Endothelial cell of umbilical vein (primary cell): ENCODE measurements around the gene ANP32B. TPM values are rescaled to one million over a fixed set of nuclear protein-coding genes. Genes with fewer than 3 reads are reported as not detected.

ENCODE experiments used
- BruUV-seq: library from RNA; stranded (reverse); fragments of 400-500 nt; replicated peaks from 2 replicates; lab custom pipeline; 2021; lab: Mats Ljungman, UMichigan
- CTCF ChIA-PET: fragments of 300-600, 350-600 bp; sonication (Branson Sonifier 250); formaldehyde crosslinking; loops from one replicate; lab custom pipeline; 2021; ENCODE audit warnings: antibody characterized with exemption, inconsistent platforms; lab: Charles Lee
- POLR2A ChIA-PET: fragments of 300-600, 350-600 bp; sonication (Branson Sonifier 250); formaldehyde crosslinking; loops from one replicate; lab custom pipeline; 2021; ENCODE audit warnings: antibody characterized with exemption, inconsistent platforms; lab: Charles Lee
- DNase-seq: peaks from one replicate; pipeline ENCODE4 v3.0.0-alpha.2; 2011; ENCODE audit warnings: low read depth, low spot score
- FAIRE-seq: peaks from 2 replicates; lab custom pipeline; 2011; peaks lifted over from hg19 to GRCh38; lab: Jason Lieb, UNC
- H2AFZ ChIP-seq: 2 replicates; pipeline ENCODE4 v1.6.0; 2012; ENCODE audit warnings: low read depth, low read length, control low read depth, inconsistent platforms
- H3K27ac ChIP-seq: 2 replicates; pipeline ENCODE4 v1.5.1; 2011; ENCODE audit warnings: low read depth, mild to moderate bottlenecking, control low read depth, low read length, moderate library complexity; ENCODE audit not compliant: insufficient read depth
- H3K27me3 ChIP-seq, 2 experiments: 2 replicates each; pipeline versions ENCODE4 v1.6.0 to v1.6.1; 2011; ENCODE audit warnings: low read length in 2 of 2, mixed read lengths in 1 of 2; ENCODE audit not compliant: control insufficient read depth in 2 of 2, insufficient read depth in 2 of 2
- H3K36me3 ChIP-seq, 2 experiments: 2 replicates in 1 of 2; 3 replicates in 1 of 2; pipeline ENCODE4 v1.5.1; 2011; ENCODE audit warnings: low read length in 2 of 2, mild to moderate bottlenecking in 1 of 2, moderate library complexity in 1 of 2; ENCODE audit not compliant: control insufficient read depth in 2 of 2, insufficient read depth in 2 of 2; ENCODE audit errors: extremely low read depth in 1 of 2
- H3K4me1 ChIP-seq: 3 replicates; pipeline ENCODE4 v1.5.1; 2011; ENCODE audit warnings: mild to moderate bottlenecking, low read length; ENCODE audit not compliant: control insufficient read depth, insufficient read depth; ENCODE audit errors: extremely low read depth
- H3K4me2 ChIP-seq: 2 replicates; pipeline ENCODE4 v1.6.1; 2011; ENCODE audit warnings: low read length, control low read depth, mixed read lengths; ENCODE audit not compliant: insufficient read depth
- H3K4me3 ChIP-seq, 3 experiments: fragments of 200-600 bp in 1 of 3; sonication (generic), shearing (Covaris generic) in 1 of 3; replicated peaks in 1 of 3; 2 replicates each; pipeline ENCODE4 v1.5.1; 2011 to 2016; ENCODE audit warnings: control low read depth in 3 of 3, low read length in 3 of 3, mild to moderate bottlenecking in 2 of 3, inconsistent platforms in 1 of 3, low read depth in 1 of 3, moderate library complexity in 1 of 3; ENCODE audit not compliant: insufficient read depth in 1 of 3
- H3K79me2 ChIP-seq: 2 replicates; pipeline ENCODE4 v1.6.0; 2012; ENCODE audit warnings: low read length, inconsistent platforms; ENCODE audit not compliant: control insufficient read depth, insufficient read depth
- H3K9ac ChIP-seq: replicated peaks from 2 replicates; pipeline ENCODE3; 2011; ENCODE audit warnings: low read length, control low read depth; ENCODE audit not compliant: insufficient read depth; ENCODE audit errors: extremely low read depth
- H3K9me1 ChIP-seq: replicated peaks from 3 replicates; pipeline ENCODE4 v1.6.0; 2011; ENCODE audit warnings: mild to moderate bottlenecking, low read length; ENCODE audit not compliant: control insufficient read depth, insufficient read depth; ENCODE audit errors: extremely low read depth
- H3K9me3 ChIP-seq: replicated peaks from 2 replicates; pipeline ENCODE4 v1.5.1; 2012; ENCODE audit warnings: low read length, inconsistent platforms; ENCODE audit not compliant: control insufficient read depth, insufficient read depth
- H4K20me1 ChIP-seq: replicated peaks from 2 replicates; pipeline ENCODE3; 2011; ENCODE audit warnings: mild to moderate bottlenecking, low read length; ENCODE audit not compliant: control insufficient read depth, insufficient read depth; ENCODE audit errors: extremely low read depth
- EZH2 ChIP-seq: IDR thresholded peaks from 2 replicates; pipeline ENCODE4 v1.6.1; 2012; ENCODE audit warnings: borderline replicate concordance, low read depth, mild to moderate bottlenecking, moderate library complexity, low read length, inconsistent platforms; ENCODE audit not compliant: severe bottlenecking
- FOS ChIP-seq: IDR thresholded peaks from 2 replicates; pipeline ENCODE4 v1.6.1; 2011; ENCODE audit warnings: mild to moderate bottlenecking, low read length, moderate library complexity, borderline replicate concordance; ENCODE audit not compliant: insufficient read depth
- GATA2 ChIP-seq: IDR thresholded peaks from 2 replicates; pipeline ENCODE4 v1.7.0; 2011; ENCODE audit warnings: low read depth, mild to moderate bottlenecking, moderate library complexity, mixed read lengths, low read length; ENCODE audit not compliant: insufficient read length, insufficient read depth
- JUN ChIP-seq: IDR thresholded peaks from 2 replicates; pipeline ENCODE4 v1.6.1; 2011; ENCODE audit warnings: borderline replicate concordance, low read depth; ENCODE audit not compliant: insufficient read length, insufficient read depth
- MAX ChIP-seq: IDR thresholded peaks from 2 replicates; pipeline ENCODE4 v1.6.1; 2011; ENCODE audit not compliant: insufficient read depth, insufficient read length
- MYC ChIP-seq: IDR thresholded peaks from one replicate; pipeline ENCODE4 v1.6.1; 2011; ENCODE audit warnings: mild to moderate bottlenecking, low read depth, low read length
- POLR2A ChIP-seq: IDR thresholded peaks from 2 replicates; pipeline ENCODE4 v1.6.1; 2012; ENCODE audit warnings: low read depth, mild to moderate bottlenecking, control low read depth, low read length
- POLR2AphosphoS5 ChIP-seq: IDR thresholded peaks from 2 replicates; pipeline ENCODE4 v1.6.1; 2012; ENCODE audit warnings: low read depth, mild to moderate bottlenecking, control low read depth, low read length, moderate library complexity; ENCODE audit not compliant: insufficient read depth
- dilution Hi-C: fragments of 300-500 bp; cut with MboI; formaldehyde crosslinking; loops from one replicate; pipeline ENCODE4 v1.15.0; 2019; ENCODE audit warnings: low sequenced_read_pairs; ENCODE audit not compliant: extremely low pct_ligation_motif_present
- intact Hi-C: fragments of 100-400 bp; cut with micrococcal nuclease; formaldehyde crosslinking; loops from one replicate; pipeline ENCODE4 v1.10.0; 2022
- polyA plus RNA-seq, 4 experiments: library from polyadenylated mRNA; depleted of rRNA in 3 of 4; stranded (reverse) in 3 of 4; unstranded in 1 of 4; fragments of >200 nt; gene quantifications; 2 replicates each; pipeline versions ENCODE4 v1.2.1 to v1.2.3, GENCODE V29; 2011 to 2012; ENCODE audit warnings: missing spikeins in 1 of 4
- total RNA-seq: library from RNA; stranded (reverse); gene quantifications from 2 replicates; pipeline ENCODE4 v1.2.3, GENCODE V29; 2021
- TF ChIP-seq, protein P1 (sequence below), 2 donors: IDR thresholded peaks; 1 replicate in 1 of 2; 2 replicates in 1 of 2; pipeline ENCODE4 v1.5.1; 2011; ENCODE audit warnings: low read length in 2 of 2, mild to moderate bottlenecking in 2 of 2, moderate library complexity in 2 of 2, control low read depth in 1 of 2, inconsistent platforms in 1 of 2, low read depth in 1 of 2; ENCODE audit not compliant: insufficient read depth in 1 of 2; ENCODE audit errors: extremely low read depth in 1 of 2

Gene ANP32B
- total and polyA plus RNA-seq, 2 donors (not counting 3 experiments of a cell fraction or from before 2014, with no cell fraction given): 13.9 to 173 TPM

- Histone ChIP-seq H3K4me1 (no peaks in the 10 kb centered on the region), H2AFZ (no peak overlapping the region), H3K4me3 (no peak overlapping the region), H4K20me1 (no peaks in the 10 kb centered on the region), H3K27ac (no peak overlapping the region), H3K9ac (no peak overlapping the region), H3K4me2 (no peak overlapping the region), H3K36me3 (no peaks in the 10 kb centered on the region), H3K79me2 (no peaks in the 10 kb centered on the region), H3K27me3 (peaks cover 0 to 2% of the 10 kb centered on the region in 2 experiments), H3K9me1 (no peaks in the 10 kb centered on the region), H3K9me3 (no peaks in the 10 kb centered on the region)
- dilution Hi-C loops (no loop called here), intact Hi-C loops (no loop called here)
- ChIA-PET POLR2A (interaction anchor here (1.0 kb wide), 1 partner anchor 10 kb away, joined by 3 read pairs; the partner anchor contains the start of gene NANS), CTCF (interaction anchor here (0.8 to 6.2 kb wide), 2 partner anchors 11 to 32 kb away, joined by 3 to 40 read pairs; no protein-coding TSS in a partner anchor)
- DNase-seq (no peak), FAIRE-seq (no peak)
- no TSS peak for BruUV-seq
- TF ChIP-seq POLR2AphosphoS5: no peak
- no peak for TF ChIP-seq POLR2A
- TF ChIP-seq FOS: no peak
- no peak for TF ChIP-seq MAX
These were observed 63.0 kb downstream of the ANP32B start for GRCh38 chr9:98046180-98046543.

- BruUV-seq: no TSS peak
- no peaks in the 10 kb centered on the region for H3K4me1 ChIP-seq
- DNase-seq: no peak
- no peak overlapping the region for H3K4me3 ChIP-seq
- H3K9me3 ChIP-seq: no peaks in the 10 kb centered on the region
- no peaks in the 10 kb centered on the region for H3K79me2 ChIP-seq
- H3K27ac ChIP-seq: no peak overlapping the region
- POLR2A ChIA-PET: no interaction called here
- no peak overlapping the region for H3K9ac ChIP-seq
- peaks cover 0 to 2% of the 10 kb centered on the region in 2 experiments for H3K27me3 ChIP-seq
- CTCF ChIA-PET: interaction anchor here (6.2 kb wide), 1 partner anchor 11 kb away, joined by 40 read pairs; no protein-coding TSS in a partner anchor
- H4K20me1 ChIP-seq: no peaks in the 10 kb centered on the region
- no peak overlapping the region for H2AFZ ChIP-seq
- TF ChIP-seq MYC: no peak
- TF ChIP-seq POLR2AphosphoS5: no peak
- no peak for TF ChIP-seq JUN
- no peak for TF ChIP-seq MAX
- no peak for TF ChIP-seq FOS
- no peak for TF ChIP-seq GATA2
- TF ChIP-seq POLR2A: no peak
- no peak for TF ChIP-seq EZH2
- TF ChIP-seq, protein P1, sequence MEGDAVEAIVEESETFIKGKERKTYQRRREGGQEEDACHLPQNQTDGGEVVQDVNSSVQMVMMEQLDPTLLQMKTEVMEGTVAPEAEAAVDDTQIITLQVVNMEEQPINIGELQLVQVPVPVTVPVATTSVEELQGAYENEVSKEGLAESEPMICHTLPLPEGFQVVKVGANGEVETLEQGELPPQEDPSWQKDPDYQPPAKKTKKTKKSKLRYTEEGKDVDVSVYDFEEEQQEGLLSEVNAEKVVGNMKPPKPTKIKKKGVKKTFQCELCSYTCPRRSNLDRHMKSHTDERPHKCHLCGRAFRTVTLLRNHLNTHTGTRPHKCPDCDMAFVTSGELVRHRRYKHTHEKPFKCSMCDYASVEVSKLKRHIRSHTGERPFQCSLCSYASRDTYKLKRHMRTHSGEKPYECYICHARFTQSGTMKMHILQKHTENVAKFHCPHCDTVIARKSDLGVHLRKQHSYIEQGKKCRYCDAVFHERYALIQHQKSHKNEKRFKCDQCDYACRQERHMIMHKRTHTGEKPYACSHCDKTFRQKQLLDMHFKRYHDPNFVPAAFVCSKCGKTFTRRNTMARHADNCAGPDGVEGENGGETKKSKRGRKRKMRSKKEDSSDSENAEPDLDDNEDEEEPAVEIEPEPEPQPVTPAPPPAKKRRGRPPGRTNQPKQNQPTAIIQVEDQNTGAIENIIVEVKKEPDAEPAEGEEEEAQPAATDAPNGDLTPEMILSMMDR (IDR thresholded peaks at IDR 0.05; ENCODE audit: extremely low read depth in 1 of 2, insufficient read depth in 1 of 2, low read depth in 1 of 2, low read length in 2 of 2): no peak
- intact Hi-C loops (no loop called here), dilution Hi-C loops (no loop called here)
- H3K4me2 ChIP-seq: no peak overlapping the region
- no peak for FAIRE-seq
- no peaks in the 10 kb centered on the region for H3K9me1 ChIP-seq
- H3K36me3 ChIP-seq: no peaks in the 10 kb centered on the region
These were observed 63.9 kb downstream of the ANP32B start for GRCh38 chr9:98047002-98047401.
